Keratinocyte (primary cell): Measurements from ENCODE around the gene ARHGDIG. TPM values are rescaled to one million over a fixed set of nuclear protein-coding genes. Genes with fewer than 3 reads are reported as not detected.

Experiments
- DNase-seq: peaks from one replicate; pipeline ENCODE4 v3.0.0-alpha.2; 2011; ENCODE audit warnings: low read depth, missing footprints, low spot score
- FAIRE-seq: peaks from 2 replicates; lab custom pipeline; 2011; peaks lifted over from hg19 to GRCh38; lab: Jason Lieb, UNC
- H2AFZ ChIP-seq: 2 replicates; pipeline ENCODE4 v1.6.0; 2012; ENCODE audit warnings: low read length, control low read depth, inconsistent platforms; ENCODE audit not compliant: control insufficient read depth
- H3K27ac ChIP-seq: 2 replicates; pipeline ENCODE4 v1.5.1; 2011; ENCODE audit warnings: low read length; ENCODE audit not compliant: control insufficient read depth, insufficient read depth
- H3K27me3 ChIP-seq: 3 replicates; pipeline ENCODE4 v1.6.0; 2011; ENCODE audit warnings: low read length; ENCODE audit not compliant: control insufficient read depth, insufficient read depth; ENCODE audit errors: extremely low read depth
- H3K36me3 ChIP-seq, 2 experiments: 2 replicates in 1 of 2; 3 replicates in 1 of 2; pipeline ENCODE4 v1.5.1; 2011; ENCODE audit warnings: low read length in 2 of 2, mild to moderate bottlenecking in 1 of 2; ENCODE audit not compliant: control insufficient read depth in 2 of 2, insufficient read depth in 2 of 2; ENCODE audit errors: extremely low read depth in 1 of 2
- H3K4me1 ChIP-seq: 3 replicates; pipeline ENCODE4 v1.5.1; 2011; ENCODE audit warnings: low read length; ENCODE audit not compliant: control insufficient read depth, insufficient read depth; ENCODE audit errors: extremely low read depth
- H3K4me2 ChIP-seq: 3 replicates; pipeline ENCODE4 v1.6.0; 2011; ENCODE audit warnings: low read depth, low read length; ENCODE audit not compliant: control insufficient read depth, insufficient read depth; ENCODE audit errors: extremely low read depth
- H3K4me3 ChIP-seq, 3 experiments: fragments of 200-600 bp in 1 of 3; sonication (generic) in 1 of 3; 2 replicates in 2 of 3; 3 replicates in 1 of 3; pipeline ENCODE4 v1.5.1; 2011 to 2016; ENCODE audit warnings: low read length in 3 of 3, mild to moderate bottlenecking in 3 of 3, control low read depth in 2 of 3, inconsistent platforms in 1 of 3, low read depth in 1 of 3, mixed read lengths in 1 of 3, mixed run types in 1 of 3, moderate library complexity in 1 of 3; ENCODE audit not compliant: control insufficient read depth in 2 of 3, insufficient read depth in 2 of 3; ENCODE audit errors: extremely low read depth in 1 of 3
- H3K79me2 ChIP-seq: 2 replicates; pipeline ENCODE4 v1.6.0; 2012; ENCODE audit warnings: low read length; ENCODE audit not compliant: control insufficient read depth, insufficient read depth
- H3K9ac ChIP-seq: 3 replicates; pipeline ENCODE4 v1.6.0; 2011; ENCODE audit warnings: low read length; ENCODE audit not compliant: control insufficient read depth, insufficient read depth; ENCODE audit errors: extremely low read depth
- H3K9me1 ChIP-seq: 3 replicates; pipeline ENCODE4 v1.6.0; 2011; ENCODE audit warnings: low read length; ENCODE audit not compliant: control insufficient read depth, insufficient read depth; ENCODE audit errors: extremely low read depth
- H3K9me3 ChIP-seq: 2 replicates; pipeline ENCODE4 v1.5.1; 2012; ENCODE audit warnings: low read depth, low read length; ENCODE audit not compliant: control insufficient read depth
- H4K20me1 ChIP-seq: 3 replicates; pipeline ENCODE4 v1.6.0; 2011; ENCODE audit warnings: low read length; ENCODE audit not compliant: control insufficient read depth, insufficient read depth; ENCODE audit errors: extremely low read depth
- CTCF ChIP-seq, 3 experiments: IDR thresholded peaks in 1 of 3; conservative IDR thresholded peaks in 1 of 3; optimal IDR thresholded peaks in 1 of 3; 2 replicates in 2 of 3; 3 replicates in 1 of 3; pipeline versions ENCODE3 to v1.5.1; 2011; ENCODE audit warnings: low read length in 3 of 3, mild to moderate bottlenecking in 3 of 3, moderate library complexity in 2 of 3, control low read depth in 1 of 3, inconsistent platforms in 1 of 3; ENCODE audit not compliant: insufficient read depth in 2 of 3; ENCODE audit errors: extremely low read depth in 1 of 3
- EZH2 ChIP-seq: IDR thresholded peaks from one replicate; pipeline ENCODE4 v1.6.1; 2012; ENCODE audit warnings: inconsistent platforms, mild to moderate bottlenecking, low read length, moderate library complexity
- dilution Hi-C: fragments of 300-500 bp; cut with MboI; formaldehyde crosslinking; loops from one replicate; pipeline ENCODE4 v1.7.0; 2020; ENCODE audit warnings: low sequenced_read_pairs; ENCODE audit not compliant: extremely low pct_ligation_motif_present
- polyA plus RNA-seq, 5 experiments: library from polyadenylated mRNA; depleted of rRNA in 3 of 5; stranded (reverse) in 3 of 5; stranded (forward) in 1 of 5; unstranded in 1 of 5; fragments of >200 nt; gene quantifications; 1 replicate in 1 of 5; 2 replicates in 3 of 5; 3 replicates in 1 of 5; pipeline versions ENCODE4 v1.2.1 to v1.2.3, GENCODE V29; 2011 to 2012; ENCODE audit warnings: missing spikeins in 2 of 5, low read depth in 1 of 5, low replicate concordance in 1 of 5

Gene ARHGDIG
- polyA plus RNA-seq, 1 donor (not counting 4 experiments of a cell fraction or from before 2014, with no cell fraction given) = 0.17 TPM

GRCh38 chr16:296806-297510 is 16.6 kb downstream of the ARHGDIG start:
- Histone ChIP-seq H3K4me3 (no peak overlapping the region), H3K9ac (no peak overlapping the region), H4K20me1 (no peaks in the 10 kb centered on the region), H3K4me1 (no peaks in the 10 kb centered on the region), H3K9me3 (no peaks in the 10 kb centered on the region), H3K27ac (no peak overlapping the region), H2AFZ (no peak overlapping the region), H3K9me1 (no peaks in the 10 kb centered on the region), H3K79me2 (peaks cover under 1% of the 10 kb centered on the region), H3K36me3 (peaks cover 5 to 30% of the 10 kb centered on the region in 2 experiments), H3K27me3 (no peaks in the 10 kb centered on the region), H3K4me2 (no peak overlapping the region)
- dilution Hi-C loops = no loop called here
- no peak for TF ChIP-seq CTCF (optimal IDR thresholded peaks at IDR 0.05 in 1 of 3, IDR thresholded peaks at IDR 0.05 in 1 of 3, conservative IDR thresholded peaks at IDR 0.05 in 1 of 3; ENCODE audit: extremely low read depth in 1 of 3, insufficient read depth in 2 of 3, low read length in 3 of 3)
- TF ChIP-seq EZH2 = no peak
- no peak for FAIRE-seq
- no peak for DNase-seq

DNA sequence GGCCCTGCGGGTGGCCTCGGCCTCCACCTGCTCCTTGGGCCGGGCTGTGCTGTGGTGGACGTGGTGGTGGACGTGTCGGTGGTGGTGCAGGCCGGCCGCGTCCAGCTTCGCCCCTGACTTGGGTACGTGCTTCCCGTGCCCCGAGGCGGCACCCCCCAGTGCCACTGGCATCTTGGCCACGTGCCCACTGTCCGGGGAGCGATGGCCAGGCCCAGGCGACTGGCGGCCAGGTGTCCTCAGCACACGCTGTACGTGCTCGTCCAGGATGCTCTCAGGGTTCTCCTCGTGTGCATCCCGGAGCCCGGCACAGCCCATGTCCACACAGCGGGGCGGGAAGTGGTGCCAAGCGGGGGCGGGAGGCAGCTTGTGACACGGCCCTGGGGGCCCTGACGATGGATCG is 17.4 kb downstream of the ARHGDIG start:
- Histone ChIP-seq H3K4me3 (no peak overlapping the region), H3K27ac (no peak overlapping the region), H3K79me2 (peaks cover 5% of the 10 kb centered on the region), H4K20me1 (peaks cover 3% of the 10 kb centered on the region), H3K9me1 (no peaks in the 10 kb centered on the region), H3K4me1 (no peaks in the 10 kb centered on the region), H3K9me3 (no peaks in the 10 kb centered on the region), H3K27me3 (no peaks in the 10 kb centered on the region), H3K9ac (no peak overlapping the region), H3K36me3 (peaks cover 7 to 32% of the 10 kb centered on the region in 2 experiments), H2AFZ (no peak overlapping the region), H3K4me2 (no peak overlapping the region)
- no peak for DNase-seq
- dilution Hi-C loops = no loop called here
- FAIRE-seq = no peak
- TF ChIP-seq CTCF (optimal IDR thresholded peaks at IDR 0.05 in 1 of 3, IDR thresholded peaks at IDR 0.05 in 1 of 3, conservative IDR thresholded peaks at IDR 0.05 in 1 of 3; ENCODE audit: extremely low read depth in 1 of 3, insufficient read depth in 2 of 3, low read length in 3 of 3) (no peak), EZH2 (no peak)
